ENCODE measurements around the gene ATP5MC2.

ATP5MC2 gene

DNA sequence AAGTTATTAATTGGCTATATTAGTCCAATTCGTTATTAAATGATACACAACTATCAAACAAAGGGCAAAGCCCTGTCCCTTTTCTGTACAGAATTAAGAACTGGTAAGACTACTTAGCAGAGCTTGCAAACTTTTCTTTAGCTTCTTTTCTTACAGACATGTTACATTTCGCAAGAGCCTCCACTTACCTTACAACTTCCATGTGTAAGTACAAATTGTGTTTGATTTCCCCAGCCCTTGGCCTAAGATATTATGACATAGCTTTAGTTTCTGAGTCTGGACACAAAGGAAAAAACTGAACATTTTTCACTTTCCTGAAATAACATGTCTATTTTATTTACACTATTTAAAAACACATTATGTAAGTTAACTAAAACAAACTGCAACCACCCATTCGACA is 51.4 kb downstream of the ATP5MC2 start:
- TF ChIP-seq, protein P1, sequence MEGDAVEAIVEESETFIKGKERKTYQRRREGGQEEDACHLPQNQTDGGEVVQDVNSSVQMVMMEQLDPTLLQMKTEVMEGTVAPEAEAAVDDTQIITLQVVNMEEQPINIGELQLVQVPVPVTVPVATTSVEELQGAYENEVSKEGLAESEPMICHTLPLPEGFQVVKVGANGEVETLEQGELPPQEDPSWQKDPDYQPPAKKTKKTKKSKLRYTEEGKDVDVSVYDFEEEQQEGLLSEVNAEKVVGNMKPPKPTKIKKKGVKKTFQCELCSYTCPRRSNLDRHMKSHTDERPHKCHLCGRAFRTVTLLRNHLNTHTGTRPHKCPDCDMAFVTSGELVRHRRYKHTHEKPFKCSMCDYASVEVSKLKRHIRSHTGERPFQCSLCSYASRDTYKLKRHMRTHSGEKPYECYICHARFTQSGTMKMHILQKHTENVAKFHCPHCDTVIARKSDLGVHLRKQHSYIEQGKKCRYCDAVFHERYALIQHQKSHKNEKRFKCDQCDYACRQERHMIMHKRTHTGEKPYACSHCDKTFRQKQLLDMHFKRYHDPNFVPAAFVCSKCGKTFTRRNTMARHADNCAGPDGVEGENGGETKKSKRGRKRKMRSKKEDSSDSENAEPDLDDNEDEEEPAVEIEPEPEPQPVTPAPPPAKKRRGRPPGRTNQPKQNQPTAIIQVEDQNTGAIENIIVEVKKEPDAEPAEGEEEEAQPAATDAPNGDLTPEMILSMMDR (IDR thresholded peaks at IDR 0.05; ENCODE audit: low read depth, low read length, missing control alignments), result no peak
- no peaks in the 10 kb centered on the region for H3K36me3 ChIP-seq (replicated peaks)
- H3K27me3 ChIP-seq (replicated peaks), result no peaks in the 10 kb centered on the region
- H3K27ac ChIP-seq, result no peak overlapping the region
- peak overlapping the region; percentile 83 for H3K4me3 ChIP-seq (ENCODE audit: low read depth, low read length)
- DNase-seq, result no peak
- in situ Hi-C loops (cut with HindIII; ENCODE audit: low pct_ligation_motif_present, low sequenced_read_pairs), result no loop called here

GRCh38 chr12:53623548-53624385 is 52.1 kb downstream of the ATP5MC2 start:
- Histone ChIP-seq H3K36me3 (replicated peaks) (no peaks in the 10 kb centered on the region), H3K27ac (peak overlapping the region; percentile 13), H3K27me3 (replicated peaks) (no peaks in the 10 kb centered on the region), H3K4me3 (ENCODE audit: low read depth, low read length) (peak overlapping the region; percentile 83)
- peak; percentile 52 for DNase-seq
- TF ChIP-seq, protein P1 (IDR thresholded peaks at IDR 0.05; ENCODE audit: low read depth, low read length, missing control alignments), result no peak
- in situ Hi-C loops (cut with HindIII; ENCODE audit: low pct_ligation_motif_present, low sequenced_read_pairs), result no loop called here

- H3K27ac ChIP-seq, result no peak overlapping the region
- no peaks in the 10 kb centered on the region for H3K36me3 ChIP-seq (replicated peaks)
- DNase-seq, result no peak
- in situ Hi-C loops (cut with HindIII; ENCODE audit: low pct_ligation_motif_present, low sequenced_read_pairs), result no loop called here
- H3K27me3 ChIP-seq (replicated peaks), result no peaks in the 10 kb centered on the region
- H3K4me3 ChIP-seq (ENCODE audit: low read depth, low read length), result no peak overlapping the region
- TF ChIP-seq, protein P1 (IDR thresholded peaks at IDR 0.05; ENCODE audit: low read depth, low read length, missing control alignments), result no peak
These were observed 53.2 kb downstream of the ATP5MC2 start for GRCh38 chr12:53622724-53623123.

DNA sequence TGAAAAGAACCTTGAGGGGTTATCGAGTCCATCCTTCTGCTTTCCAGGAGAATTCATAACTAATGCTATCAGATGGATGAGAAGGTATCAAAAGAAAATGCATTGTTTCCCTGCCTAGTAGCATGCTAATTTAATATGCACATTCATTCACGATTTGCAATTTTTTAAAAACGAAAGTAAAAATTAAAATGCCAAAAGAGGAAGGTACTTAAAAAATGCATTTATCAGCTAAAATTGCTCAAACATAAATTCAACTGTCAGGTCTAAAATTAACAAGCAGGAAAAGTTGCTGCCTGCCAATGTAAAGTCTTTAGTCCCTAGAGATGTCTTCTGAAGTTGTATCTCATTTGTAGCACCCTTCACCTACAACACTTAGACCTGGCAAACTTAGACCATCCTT is 57.6 kb downstream of the ATP5MC2 start:
- Histone ChIP-seq H3K36me3 (replicated peaks) (no peaks in the 10 kb centered on the region), H3K4me3 (ENCODE audit: low read depth, low read length) (no peak overlapping the region), H3K27me3 (replicated peaks) (no peaks in the 10 kb centered on the region), H3K27ac (no peak overlapping the region)
- TF ChIP-seq, protein P1 (IDR thresholded peaks at IDR 0.05; ENCODE audit: low read depth, low read length, missing control alignments), result no peak
- in situ Hi-C loops (cut with HindIII; ENCODE audit: low pct_ligation_motif_present, low sequenced_read_pairs), result no loop called here
- DNase-seq, result no peak

DNA sequence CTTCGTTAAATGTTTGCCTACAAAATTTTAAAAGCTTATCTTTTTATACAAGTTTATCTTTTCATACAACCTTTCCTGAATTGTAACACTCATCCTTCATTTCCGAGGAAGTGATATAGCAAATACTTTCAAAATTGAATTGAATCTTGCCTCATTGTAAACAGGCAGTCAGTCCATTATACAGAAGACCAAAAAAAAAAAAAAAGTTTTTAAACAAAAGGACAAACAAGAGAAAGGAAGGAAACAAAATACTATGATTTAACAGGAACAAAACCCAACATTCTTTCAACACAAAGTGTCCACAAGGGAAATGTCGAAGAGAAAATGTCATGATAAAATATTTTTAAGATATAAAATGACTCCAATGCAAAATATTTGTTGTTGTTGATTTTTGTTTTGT is 58.2 kb downstream of the ATP5MC2 start:
- in situ Hi-C loops (cut with HindIII; ENCODE audit: low pct_ligation_motif_present, low sequenced_read_pairs), result no loop called here
- Histone ChIP-seq H3K27me3 (replicated peaks) (no peaks in the 10 kb centered on the region), H3K36me3 (replicated peaks) (no peaks in the 10 kb centered on the region), H3K27ac (no peak overlapping the region), H3K4me3 (ENCODE audit: low read depth, low read length) (no peak overlapping the region)
- DNase-seq, result no peak
- TF ChIP-seq, protein P1 (IDR thresholded peaks at IDR 0.05; ENCODE audit: low read depth, low read length, missing control alignments), result no peak

GRCh38 chr12:53616950-53617349 is 58.9 kb downstream of the ATP5MC2 start:
- H3K27me3 ChIP-seq (replicated peaks), result no peaks in the 10 kb centered on the region
- in situ Hi-C loops (cut with HindIII; ENCODE audit: low pct_ligation_motif_present, low sequenced_read_pairs), result no loop called here
- H3K36me3 ChIP-seq (replicated peaks), result no peaks in the 10 kb centered on the region
- TF ChIP-seq, protein P1 (IDR thresholded peaks at IDR 0.05; ENCODE audit: low read depth, low read length, missing control alignments), result no peak
- DNase-seq, result no peak
- H3K27ac ChIP-seq, result no peak overlapping the region
- no peak overlapping the region for H3K4me3 ChIP-seq (ENCODE audit: low read depth, low read length)
